IMR-90 (cell line): Measurements from ENCODE around the gene PSEN2. TPM values are rescaled to one million over a fixed set of nuclear protein-coding genes. Genes with fewer than 3 reads are reported as not detected.

Experiments used
- ATAC-seq: fragments of 200-7000 bp; cut with Tn5 transposase; 2 replicates; pipeline ENCODE4 v1.9.1; 2020; ENCODE audit warnings: low read depth, mild to moderate bottlenecking, moderate library complexity
- BruUV-seq: library from RNA; stranded (reverse); fragments of 400-500 nt; replicated peaks from 2 replicates; lab custom pipeline; 2021; lab: Mats Ljungman, UMichigan
- CTCF ChIA-PET: fragments of 300-600 bp; formaldehyde crosslinking; extraction: SDS; loops from one replicate; lab custom pipeline; 2021; ENCODE audit warnings: antibody characterized with exemption; lab: Yijun Ruan, JAX
- POLR2A ChIA-PET: fragments of 300-600 bp; sonication (Branson Sonifier 250); formaldehyde crosslinking; loops from one replicate; lab custom pipeline; 2022; ENCODE audit warnings: antibody characterized with exemption; ENCODE audit not compliant: unreplicated experiment; lab: Charles Lee
- DNase-seq: peaks from one replicate; pipeline ENCODE4 v3.0.0; 2013
- H2AFZ ChIP-seq: replicated peaks from 2 replicates; pipeline ENCODE3; 2013; ENCODE audit warnings: low read length, mild to moderate bottlenecking; ENCODE audit not compliant: poor library complexity
- H2AK5ac ChIP-seq: 2 replicates; pipeline ENCODE4 v1.6.1; 2013; ENCODE audit warnings: low read depth, low read length, inconsistent platforms
- H2AK9ac ChIP-seq: replicated peaks from 2 replicates; pipeline ENCODE3; 2013; ENCODE audit warnings: mild to moderate bottlenecking, low read depth, low read length, moderate library complexity; ENCODE audit not compliant: poor library complexity
- H2BK120ac ChIP-seq: 2 replicates; pipeline ENCODE4 v1.6.1; 2013; ENCODE audit warnings: low read depth, low read length, inconsistent platforms
- H2BK15ac ChIP-seq: 3 replicates; pipeline ENCODE4 v1.6.1; 2013; ENCODE audit warnings: low read depth, low read length, inconsistent platforms
- H2BK20ac ChIP-seq: 2 replicates; pipeline ENCODE4 v1.6.1; 2013; ENCODE audit warnings: low read depth, mild to moderate bottlenecking, inconsistent platforms, low read length, moderate library complexity
- H2BK5ac ChIP-seq: 2 replicates; pipeline ENCODE4 v1.6.1; 2013; ENCODE audit warnings: mild to moderate bottlenecking, low read depth, low read length, inconsistent platforms; ENCODE audit not compliant: poor library complexity, severe bottlenecking
- H3K14ac ChIP-seq: replicated peaks from 2 replicates; pipeline ENCODE4 v1.6.1; 2013; ENCODE audit warnings: low read depth, low read length, inconsistent platforms
- H3K18ac ChIP-seq: 2 replicates; pipeline ENCODE4 v1.6.1; 2013; ENCODE audit warnings: low read depth, low read length, control low read depth
- H3K23ac ChIP-seq: 2 replicates; pipeline ENCODE4 v1.6.1; 2013; ENCODE audit warnings: low read depth, low read length, inconsistent platforms
- H3K27ac ChIP-seq: 2 replicates; pipeline ENCODE4 v1.5.1; 2013; ENCODE audit warnings: mild to moderate bottlenecking, control low read depth, low read length; ENCODE audit not compliant: insufficient read depth
- H3K27me3 ChIP-seq: 2 replicates; pipeline ENCODE4 v1.6.1; 2013; ENCODE audit warnings: low read length; ENCODE audit not compliant: control insufficient read depth, insufficient read depth
- H3K36me3 ChIP-seq: 2 replicates; pipeline ENCODE4 v1.6.1; 2013; ENCODE audit warnings: low read length, mixed read lengths; ENCODE audit not compliant: control insufficient read depth, insufficient read depth
- H3K4ac ChIP-seq: 2 replicates; pipeline ENCODE4 v1.6.1; 2013; ENCODE audit warnings: low read depth, low read length, inconsistent platforms
- H3K4me1 ChIP-seq: 2 replicates; pipeline ENCODE4 v1.6.1; 2013; ENCODE audit warnings: low read length, mixed read lengths; ENCODE audit not compliant: control insufficient read depth, insufficient read depth
- H3K4me2 ChIP-seq: 2 replicates; pipeline ENCODE4 v1.6.1; 2013; ENCODE audit warnings: low read depth, mild to moderate bottlenecking, control low read depth, low read length, moderate library complexity
- H3K4me3 ChIP-seq: 2 replicates; pipeline ENCODE4 v1.5.1; 2013; ENCODE audit warnings: low read depth, mild to moderate bottlenecking, control low read depth, low read length, moderate library complexity; ENCODE audit not compliant: insufficient read depth
- H3K56ac ChIP-seq: 2 replicates; pipeline ENCODE4 v1.6.1; 2013; ENCODE audit warnings: low read length, inconsistent platforms; ENCODE audit not compliant: insufficient read depth; ENCODE audit errors: extremely low read depth
- H3K79me1 ChIP-seq, 2 experiments: 2 replicates each; pipeline ENCODE4 v1.6.1; 2013; ENCODE audit warnings: low read length in 2 of 2, inconsistent platforms in 1 of 2, low read depth in 1 of 2
- H3K9ac ChIP-seq: 2 replicates; pipeline ENCODE4 v1.6.1; 2013; ENCODE audit warnings: low read depth, low read length, control low read depth
- H3K9me1 ChIP-seq: 2 replicates; pipeline ENCODE4 v1.6.1; 2013; ENCODE audit warnings: low read length, inconsistent platforms; ENCODE audit not compliant: insufficient read depth
- H3K9me3 ChIP-seq: 2 replicates; pipeline ENCODE4 v1.6.1; 2013; ENCODE audit warnings: low read length; ENCODE audit not compliant: control insufficient read depth, insufficient read depth
- H4K20me1 ChIP-seq: 2 replicates; pipeline ENCODE4 v1.6.1; 2013; ENCODE audit warnings: low read length, inconsistent platforms; ENCODE audit not compliant: insufficient read depth
- H4K5ac ChIP-seq: 2 replicates; pipeline ENCODE4 v1.6.1; 2013; ENCODE audit warnings: mild to moderate bottlenecking, low read depth, low read length, control low read depth
- H4K8ac ChIP-seq, 2 experiments: 2 replicates each; pipeline ENCODE4 v1.6.1; 2013; ENCODE audit warnings: low read depth in 2 of 2, low read length in 2 of 2, control low read depth in 1 of 2, inconsistent platforms in 1 of 2
- H4K91ac ChIP-seq: 2 replicates; pipeline ENCODE4 v1.6.1; 2013; ENCODE audit warnings: low read depth, low read length, inconsistent platforms; ENCODE audit not compliant: insufficient read depth
- BHLHE40 ChIP-seq: fragments of 150-350 bp; IDR thresholded peaks from 2 replicates; pipeline ENCODE4 v1.6.1; 2016; ENCODE audit warnings: mild to moderate bottlenecking, low read depth, low read length
- CEBPB ChIP-seq: IDR thresholded peaks from 2 replicates; pipeline ENCODE4 v1.6.1; 2012; ENCODE audit warnings: low read depth, low read length, improper control_type of control experiment
- CHD1 ChIP-seq: IDR thresholded peaks from 2 replicates; pipeline ENCODE4 v1.6.1; 2012; ENCODE audit warnings: low read depth, low read length, improper control_type of control experiment
- CTCF ChIP-seq: conservative IDR thresholded peaks from 2 replicates; pipeline ENCODE4 v1.5.1; 2012; ENCODE audit warnings: mild to moderate bottlenecking, low read depth, low read length, improper control_type of control experiment
- ELK1 ChIP-seq: fragments of 150-350 bp; IDR thresholded peaks from 2 replicates; pipeline ENCODE4 v1.6.1; 2016; ENCODE audit warnings: low read depth, mild to moderate bottlenecking, low read length, moderate library complexity, borderline replicate concordance
- MAFK ChIP-seq: IDR thresholded peaks from 2 replicates; pipeline ENCODE4 v1.6.1; 2012; ENCODE audit warnings: low read depth, low read length, improper control_type of control experiment
- MAZ ChIP-seq: IDR thresholded peaks from 2 replicates; pipeline ENCODE4 v1.6.1; 2012; ENCODE audit warnings: low read depth, mild to moderate bottlenecking, low read length, improper control_type of control experiment, moderate library complexity, borderline replicate concordance
- MXI1 ChIP-seq: IDR thresholded peaks from 2 replicates; pipeline ENCODE4 v1.6.1; 2012; ENCODE audit warnings: low read depth, mild to moderate bottlenecking, low read length, moderate library complexity, borderline replicate concordance
- NFE2L2 ChIP-seq: fragments of 150-350 bp; IDR thresholded peaks from 2 replicates; pipeline ENCODE4 v1.6.1; 2016; ENCODE audit warnings: low read depth, mild to moderate bottlenecking, low read length
- RCOR1 ChIP-seq: IDR thresholded peaks from 2 replicates; pipeline ENCODE4 v1.6.1; 2012; ENCODE audit warnings: mild to moderate bottlenecking, low read length, improper control_type of control experiment; ENCODE audit not compliant: insufficient replicate concordance
- USF2 ChIP-seq: fragments of 150-350 bp; IDR thresholded peaks from 2 replicates; pipeline ENCODE4 v1.6.1; 2017; ENCODE audit warnings: mild to moderate bottlenecking, antibody characterized with exemption, low read length, low read depth
- WGBS, 2 experiments: methylation state at CpG; one replicate each; pipeline versions ENCODE4 v1.1.5 to v1.1.7; 2013; ENCODE audit warnings: missing lambda C conversion rate in 2 of 2; ENCODE audit not compliant: insufficient read length in 1 of 2; ENCODE audit errors: extremely low coverage in 2 of 2; 5-methylcytosine and 5-hydroxymethylcytosine counted together
- dilution Hi-C: fragments of 300-500 bp; cut with HindIII; formaldehyde crosslinking; loops from one replicate; pipeline ENCODE4 v1.14.3; 2018; ENCODE audit warnings: low sequenced_read_pairs; ENCODE audit not compliant: unreplicated experiment
- in situ Hi-C: fragments of 300-500 bp; cut with MboI; formaldehyde crosslinking; loops from 3 replicates; pipeline ENCODE4 v1.14.3; 2019; ENCODE audit warnings: low sequenced_read_pairs, inconsistent platforms, mixed read lengths
- intact Hi-C: fragments of 100-400 bp; cut with micrococcal nuclease; formaldehyde crosslinking; loops from 2 replicates; pipeline ENCODE4 v1.10.0; 2022
- polyA plus RNA-seq, 3 experiments: library from polyadenylated mRNA; depleted of rRNA; stranded (reverse); fragments of >200 nt; gene quantifications; 2 replicates each; pipeline ENCODE4 v1.2.3, GENCODE V29; 2012; ENCODE audit warnings: low replicate concordance in 1 of 3
- total RNA-seq: library from RNA; depleted of rRNA; stranded (reverse); fragments of >200 nt; gene quantifications from 2 replicates; pipeline ENCODE4 v1.2.3, GENCODE V29; 2012

PSEN2 gene
- total and polyA plus RNA-seq, 2 of the 4 experiments (the other 2 are of a cell fraction) = 15.0 to 24.4 TPM

- Histone ChIP-seq H3K4ac (no peak overlapping the region), H2BK15ac (no peak overlapping the region), H4K91ac (no peak overlapping the region), H3K23ac (no peak overlapping the region), H2AFZ (no peak overlapping the region), H3K18ac (no peak overlapping the region), H3K14ac (no peak overlapping the region), H3K56ac (no peak overlapping the region), H3K4me3 (no peak overlapping the region), H4K8ac (no peak overlapping the region), H3K4me1 (peaks cover 11% of the 10 kb centered on the region), H2BK120ac (no peak overlapping the region), H3K27ac (no peak overlapping the region), H3K9ac (no peak overlapping the region), H2BK20ac (no peak overlapping the region), H4K5ac (no peak overlapping the region), H4K20me1 (no peaks in the 10 kb centered on the region), H2AK5ac (no peak overlapping the region), H3K27me3 (no peaks in the 10 kb centered on the region), H3K9me1 (peaks cover 13% of the 10 kb centered on the region; the same call in 1 of the 2 replicates), H3K4me2 (no peak overlapping the region), H3K9me3 (no peaks in the 10 kb centered on the region), H2BK5ac (no peak overlapping the region), H3K79me1 (peaks cover 3 to 31% of the 10 kb centered on the region in 2 experiments), H3K36me3 (no peaks in the 10 kb centered on the region), H2AK9ac (no peak overlapping the region)
- in situ Hi-C loops = no loop called here
- no peak for DNase-seq
- dilution Hi-C loops = no loop called here
- no peak for ATAC-seq
- no peak for TF ChIP-seq MXI1
- TF ChIP-seq NFE2L2 = no peak
- TF ChIP-seq RCOR1 = no peak
- no peak for TF ChIP-seq BHLHE40
- no peak for TF ChIP-seq CHD1
- no peak for TF ChIP-seq CTCF
- no peak for TF ChIP-seq MAFK
- TF ChIP-seq MAZ = no peak
- TF ChIP-seq USF2 = no peak
- TF ChIP-seq CEBPB = no peak
- no peak for TF ChIP-seq ELK1
- 69% methylated on average over 2 of the region's 7 CpGs; no CpG with 5 or more reads in 1 of the 2 experiments for WGBS, 2 experiments
- CTCF ChIA-PET = no interaction called here
- intact Hi-C loops = no loop called here
- BruUV-seq = no TSS peak
- POLR2A ChIA-PET = no interaction called here
These were observed 3.6 kb downstream of the PSEN2 start for GRCh38 chr1:226873771-226874578.
